ENCODE measurements around the gene MC1R. TPM values are rescaled to one million over a fixed set of nuclear protein-coding genes. Genes with fewer than 3 reads are reported as not detected.

The MC1R gene
- total RNA-seq, 1 experiment from 2014 or later: 34.3 TPM

- Histone ChIP-seq H3K4me2 (peak within 1 kb of the TSS; percentile 97), H3K27me3 (ENCODE audit: insufficient read depth, low read depth) (no peaks in the 10 kb centered on the region), H3K4me3 (peak within 1 kb of the TSS; percentile 72), H3K9me3 (ENCODE audit: insufficient read depth, low read depth) (no peaks in the 10 kb centered on the region), H2AFZ (peak within 1 kb of the TSS; percentile 79), H3K36me3 (ENCODE audit: low read depth) (no peaks in the 10 kb centered on the region), H3K27ac (peak within 1 kb of the TSS; percentile 84), H4K20me1 (ENCODE audit: insufficient read depth) (peaks cover 7% of the 10 kb centered on the region; the same call in 1 of the 2 replicates), H3K9me2 (ENCODE audit: insufficient read depth) (no peaks in the 10 kb centered on the region), H3K79me2 (ENCODE audit: low read depth) (no peaks in the 10 kb centered on the region), H3F3A (ENCODE audit: insufficient read depth, low read depth) (peaks cover 27% of the 10 kb centered on the region; the same call in 1 of the 2 replicates), H3K4me1 (replicated peaks; ENCODE audit: insufficient read depth) (peaks cover 38% of the 10 kb centered on the region)
- ChIA-PET CTCF (interaction anchor here (0.7 to 0.9 kb wide), 3 partner anchors 50 to 97 kb away, joined by 3 to 4 read pairs (median 3); no protein-coding TSS in a partner anchor), POLR2A (ENCODE audit: unreplicated experiment) (interaction anchor here (0.7 to 1.2 kb wide), 5 partner anchors 44 to 100 kb away, joined by 3 to 9 read pairs (median 4); partner anchors contain the start of gene TCF25)
- DNase-seq: peak in 1 of 2 experiments; percentile 89
- TF ChIP-seq EZH2 (IDR thresholded peaks at IDR 0.05; ENCODE audit: low read depth) (no peak), CTCF (conservative IDR thresholded peaks at IDR 0.05) (no peak)
- intact Hi-C loops (cut with micrococcal nuclease; ENCODE audit: unreplicated experiment): loop anchor here (5.0 to 10.0 kb wide), 2 partner anchors 122 to 221 kb away; partner anchors contain the start of gene SPATA2L
- BruUV-seq (replicated peaks): no TSS peak
These were observed 4.4 kb downstream of the MC1R start, which contains the start of gene TUBB3 for GRCh38 chr16:89922884-89923639. Gene TUBB3 (plus strand): TSS chr16:89923342. CDS start chr16:89923402, 60 bp downstream.

GRCh38 chr16:89923640-89924296 lies 5.1 kb downstream of the MC1R start:
- Histone ChIP-seq H3K27me3 (ENCODE audit: insufficient read depth, low read depth) (no peaks in the 10 kb centered on the region), H3K27ac (no peak overlapping the region), H2AFZ (peak overlapping the region; percentile 28; the same call in 1 of the 2 replicates), H3K4me2 (peak overlapping the region; percentile 97), H3K9me3 (ENCODE audit: insufficient read depth, low read depth) (no peaks in the 10 kb centered on the region), H3K9me2 (ENCODE audit: insufficient read depth) (no peaks in the 10 kb centered on the region), H3K4me3 (peak overlapping the region; percentile 72; the same call in 1 of the 2 replicates), H4K20me1 (ENCODE audit: insufficient read depth) (peaks cover 7% of the 10 kb centered on the region; the same call in 1 of the 2 replicates), H3K4me1 (replicated peaks; ENCODE audit: insufficient read depth) (peaks cover 32% of the 10 kb centered on the region), H3F3A (ENCODE audit: insufficient read depth, low read depth) (peaks cover 27% of the 10 kb centered on the region; the same call in 1 of the 2 replicates), H3K79me2 (ENCODE audit: low read depth) (no peaks in the 10 kb centered on the region), H3K36me3 (ENCODE audit: low read depth) (no peaks in the 10 kb centered on the region)
- POLR2A ChIA-PET (ENCODE audit: unreplicated experiment): no interaction called here
- TSS peak; percentile 39 for BruUV-seq (replicated peaks)
- TF ChIP-seq EZH2 (IDR thresholded peaks at IDR 0.05; ENCODE audit: low read depth) (no peak), CTCF (conservative IDR thresholded peaks at IDR 0.05) (no peak)
- CTCF ChIA-PET: no interaction called here
- intact Hi-C loops (cut with micrococcal nuclease; ENCODE audit: unreplicated experiment): loop anchor here (5.0 to 10.0 kb wide), 2 partner anchors 121 to 221 kb away; partner anchors contain the start of gene SPATA2L
- DNase-seq: no peak

GRCh38 chr16:89924297-89924924 lies 5.7 kb downstream of the MC1R start:
- CTCF ChIA-PET: no interaction called here
- intact Hi-C loops (cut with micrococcal nuclease; ENCODE audit: unreplicated experiment): loop anchor here (5.0 to 10.0 kb wide), 2 partner anchors 120 to 222 kb away; partner anchors contain the start of gene SPATA2L
- POLR2A ChIA-PET (ENCODE audit: unreplicated experiment): no interaction called here

More at GRCh38 chr16:89924297-89924924, 5.7 kb downstream of the MC1R start:
- no peak overlapping the region for H3K27ac ChIP-seq
- peaks cover 7% of the 10 kb centered on the region; the same call in 1 of the 2 replicates for H4K20me1 ChIP-seq (ENCODE audit: insufficient read depth)
- H3K27me3 ChIP-seq (ENCODE audit: insufficient read depth, low read depth): no peaks in the 10 kb centered on the region
- H3K9me3 ChIP-seq (ENCODE audit: insufficient read depth, low read depth): no peaks in the 10 kb centered on the region
- DNase-seq: no peak
- H3K4me2 ChIP-seq: no peak overlapping the region
- peaks cover 32% of the 10 kb centered on the region for H3K4me1 ChIP-seq (replicated peaks; ENCODE audit: insufficient read depth)
- no TSS peak for BruUV-seq (replicated peaks)
- no peaks in the 10 kb centered on the region for H3K36me3 ChIP-seq (ENCODE audit: low read depth)
- H3K79me2 ChIP-seq (ENCODE audit: low read depth): no peaks in the 10 kb centered on the region
- TF ChIP-seq EZH2 (IDR thresholded peaks at IDR 0.05; ENCODE audit: low read depth) (no peak), CTCF (conservative IDR thresholded peaks at IDR 0.05) (no peak)
- no peak overlapping the region for H3K4me3 ChIP-seq
- no peak overlapping the region for H2AFZ ChIP-seq
- no peaks in the 10 kb centered on the region for H3K9me2 ChIP-seq (ENCODE audit: insufficient read depth)
- H3F3A ChIP-seq (ENCODE audit: insufficient read depth, low read depth): peaks cover 21% of the 10 kb centered on the region; the same call in 1 of the 2 replicates
